Esophagus muscularis mucosa (tissue), 4 donors: ENCODE data around the gene SPTLC3. TPM values are rescaled to one million over a fixed set of nuclear protein-coding genes. Genes with fewer than 3 reads are reported as not detected.

Source experiments
- DNase-seq: peaks from one replicate; pipeline ENCODE4 v3.0.0-alpha.2; 2017; ENCODE audit errors: extremely low spot score
- H3K27ac ChIP-seq, 4 donors: fragments of 200-600 bp; sonication (generic); replicated peaks in 1 of 4; 1 replicate in 3 of 4; 2 replicates in 1 of 4; pipeline ENCODE4 v1.5.1; 2016 to 2019; ENCODE audit warnings: mild to moderate bottlenecking in 1 of 4
- H3K27me3 ChIP-seq, 4 donors: fragments of 200-600 bp; sonication (generic); one replicate each; pipeline versions ENCODE4 v1.5.1 to v1.6.0; 2016 to 2019
- H3K36me3 ChIP-seq, 4 donors: fragments of 200-600 bp; sonication (generic); one replicate each; pipeline ENCODE4 v1.5.1; 2016 to 2019
- H3K4me1 ChIP-seq, 4 donors: fragments of 200-600 bp; sonication (generic); one replicate each; pipeline ENCODE4 v1.5.1; 2016 to 2019
- H3K4me3 ChIP-seq, 4 donors: fragments of 200-600 bp; sonication (generic); 1 replicate in 2 of 4; 2 replicates in 2 of 4; pipeline ENCODE4 v1.5.1; 2016 to 2019; ENCODE audit warnings: mild to moderate bottlenecking in 4 of 4, moderate library complexity in 1 of 4
- H3K9me3 ChIP-seq, 4 donors: fragments of 200-600 bp; sonication (generic); 1 replicate in 3 of 4; 2 replicates in 1 of 4; pipeline ENCODE4 v1.5.1; 2016 to 2019
- CTCF ChIP-seq, 3 experiments: fragments of 200-600 bp in 2 of 3; fragments of 450-650 bp in 1 of 3; sonication (generic) in 2 of 3; IDR thresholded peaks; one replicate each; pipeline ENCODE4 v1.5.1; 2017 to 2019; ENCODE audit warnings: antibody characterized with exemption in 3 of 3, mild to moderate bottlenecking in 2 of 3, moderate library complexity in 1 of 3
- EP300 ChIP-seq: sonication (generic); formaldehyde crosslinking; IDR thresholded peaks from one replicate; pipeline ENCODE4 v1.6.1; 2017; ENCODE audit warnings: antibody characterized with exemption
- POLR2A ChIP-seq: fragments of 450-650 bp; IDR thresholded peaks from one replicate; pipeline ENCODE4 v1.6.1; 2017; ENCODE audit warnings: antibody characterized with exemption, moderate library complexity, mild to moderate bottlenecking, low read depth
- POLR2AphosphoS5 ChIP-seq, 2 donors: sonication (generic); formaldehyde crosslinking; IDR thresholded peaks; one replicate each; pipeline ENCODE4 v1.6.1; 2017; ENCODE audit warnings: antibody characterized with exemption in 2 of 2
- WGBS: methylation state at CpG from one replicate; pipeline ENCODE4 v1.1.5; 2018; 5-methylcytosine and 5-hydroxymethylcytosine counted together
- intact Hi-C: fragments of 100-400 bp; cut with DNase I; formaldehyde crosslinking; loops from one replicate; pipeline ENCODE4 v1.15.1; 2023
- total RNA-seq, 4 donors: library from RNA; depleted of rRNA; stranded (reverse); fragments of >200 nt; gene quantifications; one replicate each; pipeline versions ENCODE4 v1.1.0 to v1.2.1, GENCODE V29; 2016

The SPTLC3 gene
- total RNA-seq, 4 donors from 2014 or later = 2.8 to 12.5 (median 3.9) TPM

- H3K27me3 ChIP-seq = no peaks in the 10 kb centered on the region
- 67% methylated on average over 8 of the region's 8 CpGs for WGBS
- H3K4me1 ChIP-seq = no peaks in the 10 kb centered on the region
- H3K4me3 ChIP-seq = no peak overlapping the region
- no peak for TF ChIP-seq POLR2AphosphoS5 (IDR thresholded peaks at IDR 0.05)
- no peak for TF ChIP-seq POLR2A
- no peak for TF ChIP-seq CTCF (IDR thresholded peaks at IDR 0.05)
- TF ChIP-seq EP300 = no peak
- no peaks in the 10 kb centered on the region for H3K36me3 ChIP-seq
- H3K9me3 ChIP-seq = peaks cover 0 to 6% (median 0%) of the 10 kb centered on the region in 4 donors
- no peak overlapping the region for H3K27ac ChIP-seq
- DNase-seq = no peak
- intact Hi-C loops = no loop called here
Measured at GRCh38 chr20:13147071-13147963, 138.5 kb downstream of the SPTLC3 start.

- DNase-seq = no peak
- H3K9me3 ChIP-seq = peaks cover 0 to 6% (median 0%) of the 10 kb centered on the region in 4 donors
- WGBS = 84% methylated on average over 3 of the region's 3 CpGs
- intact Hi-C loops = no loop called here
- H3K27ac ChIP-seq = no peak overlapping the region
- no peaks in the 10 kb centered on the region for H3K36me3 ChIP-seq
- no peak overlapping the region for H3K4me3 ChIP-seq
- no peaks in the 10 kb centered on the region for H3K4me1 ChIP-seq
- H3K27me3 ChIP-seq = no peaks in the 10 kb centered on the region
- TF ChIP-seq POLR2A (no peak), POLR2AphosphoS5 (IDR thresholded peaks at IDR 0.05) (no peak), EP300 (no peak), CTCF (IDR thresholded peaks at IDR 0.05) (no peak)
Measured at GRCh38 chr20:13147971-13148370, 139.2 kb downstream of the SPTLC3 start.

- no peak overlapping the region for H3K4me3 ChIP-seq
- H3K27me3 ChIP-seq = no peaks in the 10 kb centered on the region
- TF ChIP-seq POLR2A = no peak
- TF ChIP-seq CTCF (IDR thresholded peaks at IDR 0.05) = no peak
- TF ChIP-seq EP300 = no peak
- TF ChIP-seq POLR2AphosphoS5 (IDR thresholded peaks at IDR 0.05) = no peak
- no peaks in the 10 kb centered on the region for H3K36me3 ChIP-seq
- intact Hi-C loops = no loop called here
- H3K9me3 ChIP-seq = peaks cover 0 to 6% (median 0%) of the 10 kb centered on the region in 4 donors
- WGBS = 65% methylated on average over 4 of the region's 4 CpGs
- H3K27ac ChIP-seq = no peak overlapping the region
- H3K4me1 ChIP-seq = no peaks in the 10 kb centered on the region
- no peak for DNase-seq
Measured at GRCh38 chr20:13148402-13148801, 139.6 kb downstream of the SPTLC3 start.

- Histone ChIP-seq H3K27ac (no peak overlapping the region), H3K4me1 (no peaks in the 10 kb centered on the region), H3K36me3 (peaks cover 0 to 3% (median 2%) of the 10 kb centered on the region in 4 donors), H3K4me3 (no peak overlapping the region), H3K9me3 (peaks cover 0 to 6% (median 0%) of the 10 kb centered on the region in 4 donors), H3K27me3 (no peaks in the 10 kb centered on the region)
- TF ChIP-seq EP300 (no peak), CTCF (IDR thresholded peaks at IDR 0.05) (no peak), POLR2A (no peak), POLR2AphosphoS5 (IDR thresholded peaks at IDR 0.05) (no peak)
- intact Hi-C loops = no loop called here
- 90% methylated on average over 2 of the region's 2 CpGs for WGBS
- no peak for DNase-seq
Measured at GRCh38 chr20:13148961-13149360, 140.2 kb downstream of the SPTLC3 start.
